H9 (cell line): ENCODE measurements around the gene NSMCE3. TPM values are rescaled to one million over a fixed set of nuclear protein-coding genes. Genes with fewer than 3 reads are reported as not detected.

Experiments
- DNase-seq: peaks from one replicate; pipeline ENCODE4 v3.0.0-alpha.2; 2017
- H2AFZ ChIP-seq: one replicate; pipeline ENCODE4 v1.6.1; 2013; ENCODE audit warnings: mild to moderate bottlenecking, low read length, control low read depth, moderate library complexity
- H2AK5ac ChIP-seq: 2 replicates; pipeline ENCODE4 v1.6.1; 2013; ENCODE audit warnings: low read length, control low read depth, mixed read lengths; ENCODE audit not compliant: insufficient read length
- H2BK120ac ChIP-seq: one replicate; pipeline ENCODE4 v1.6.1; 2013; ENCODE audit warnings: low read depth, mild to moderate bottlenecking, low read length, control low read depth, inconsistent platforms; ENCODE audit not compliant: poor library complexity, severe bottlenecking
- H2BK12ac ChIP-seq: 2 replicates; pipeline ENCODE4 v1.6.1; 2013; ENCODE audit warnings: low read length, control low read depth, mixed read lengths, low read depth; ENCODE audit not compliant: insufficient read length
- H2BK15ac ChIP-seq: 2 replicates; pipeline ENCODE4 v1.6.1; 2013; ENCODE audit warnings: low read depth, low read length, control low read depth
- H2BK20ac ChIP-seq: one replicate; pipeline ENCODE4 v1.6.1; 2013; ENCODE audit warnings: low read depth, mild to moderate bottlenecking, low read length, control low read depth, inconsistent platforms; ENCODE audit not compliant: poor library complexity, severe bottlenecking
- H2BK5ac ChIP-seq: 2 replicates; pipeline ENCODE4 v1.6.1; 2013; ENCODE audit warnings: low read length, control low read depth, mixed read lengths; ENCODE audit not compliant: insufficient read length
- H3K14ac ChIP-seq: 2 replicates; pipeline ENCODE4 v1.6.1; 2013; ENCODE audit warnings: low read length, control low read depth; ENCODE audit not compliant: insufficient read depth
- H3K18ac ChIP-seq: 2 replicates; pipeline ENCODE4 v1.6.1; 2013; ENCODE audit warnings: low read depth, mild to moderate bottlenecking, mixed read lengths, low read length, control low read depth; ENCODE audit not compliant: insufficient read length
- H3K23ac ChIP-seq: 2 replicates; pipeline ENCODE4 v1.6.1; 2013; ENCODE audit warnings: low read length, control low read depth, mixed read lengths, low read depth; ENCODE audit not compliant: insufficient read length
- H3K23me2 ChIP-seq: 2 replicates; pipeline ENCODE4 v1.6.1; 2013; ENCODE audit warnings: low read depth, mild to moderate bottlenecking, mixed read lengths, low read length, control low read depth; ENCODE audit not compliant: insufficient read length, poor library complexity, severe bottlenecking
- H3K27ac ChIP-seq: 2 replicates; pipeline ENCODE4 v1.5.1; 2013; ENCODE audit warnings: low read length, control low read depth, mixed read lengths, low read depth; ENCODE audit not compliant: insufficient read length
- H3K27me3 ChIP-seq: 2 replicates; pipeline ENCODE4 v1.6.1; 2013; ENCODE audit warnings: low read length, control low read depth, inconsistent platforms; ENCODE audit not compliant: insufficient read depth
- H3K4ac ChIP-seq: 2 replicates; pipeline ENCODE4 v1.6.1; 2013; ENCODE audit warnings: low read depth, mild to moderate bottlenecking, control low read depth, inconsistent platforms, low read length, moderate library complexity
- H3K4me1 ChIP-seq: 2 replicates; pipeline ENCODE4 v1.6.1; 2013; ENCODE audit warnings: low read length, control low read depth, inconsistent platforms; ENCODE audit not compliant: insufficient read depth
- H3K4me2 ChIP-seq: 2 replicates; pipeline ENCODE4 v1.6.1; 2013; ENCODE audit warnings: low read length, control low read depth, mixed read lengths; ENCODE audit not compliant: insufficient read length, insufficient read depth
- H3K56ac ChIP-seq: 2 replicates; pipeline ENCODE4 v1.6.1; 2013; ENCODE audit warnings: low read depth, mild to moderate bottlenecking, mixed read lengths, low read length, control low read depth; ENCODE audit not compliant: insufficient read length
- H3K79me1 ChIP-seq: 2 replicates; pipeline ENCODE4 v1.6.1; 2013; ENCODE audit warnings: low read depth, mild to moderate bottlenecking, moderate library complexity, low read length, control low read depth, inconsistent platforms; ENCODE audit not compliant: insufficient read depth, poor library complexity, severe bottlenecking
- H3K79me2 ChIP-seq: 2 replicates; pipeline ENCODE4 v1.6.1; 2013; ENCODE audit warnings: low read length, control low read depth, inconsistent platforms; ENCODE audit not compliant: insufficient read depth
- H3K9ac ChIP-seq: 2 replicates; pipeline ENCODE4 v1.6.1; 2013; ENCODE audit warnings: low read length, control low read depth, mixed read lengths; ENCODE audit not compliant: insufficient read length; ENCODE audit errors: extremely low read depth
- H3K9me3 ChIP-seq: one replicate; pipeline ENCODE4 v1.6.1; 2013; ENCODE audit warnings: low read depth, low read length, inconsistent platforms; ENCODE audit not compliant: control insufficient read depth
- H3T11ph ChIP-seq: one replicate; pipeline ENCODE4 v1.6.1; 2013; ENCODE audit warnings: mild to moderate bottlenecking, low read length, control low read depth, inconsistent platforms
- H4K20me1 ChIP-seq: one replicate; pipeline ENCODE4 v1.6.1; 2013; ENCODE audit not compliant: control insufficient read depth, insufficient read length, insufficient read depth
- H4K5ac ChIP-seq: 2 replicates; pipeline ENCODE4 v1.6.1; 2013; ENCODE audit warnings: low read depth, mild to moderate bottlenecking, mixed read lengths, low read length, control low read depth; ENCODE audit not compliant: insufficient read length
- H4K8ac ChIP-seq: replicated peaks from 2 replicates; pipeline ENCODE4 v1.6.1; 2013; ENCODE audit warnings: low read length, control low read depth, mixed read lengths, low read depth; ENCODE audit not compliant: insufficient read length
- H4K91ac ChIP-seq: 2 replicates; pipeline ENCODE4 v1.6.1; 2013; ENCODE audit warnings: low read depth, mild to moderate bottlenecking, moderate library complexity, mixed read lengths, low read length, control low read depth; ENCODE audit not compliant: insufficient read length
- H3K27ac Mint-ChIP-seq, 3 experiments: 2 replicates in 2 of 3; 3 replicates in 1 of 3; pipeline ENCODE4 v1.8.0; 2020 to 2021; ENCODE audit warnings: mixed read lengths in 3 of 3, mild to moderate bottlenecking in 1 of 3, moderate library complexity in 1 of 3
- H3K27me3 Mint-ChIP-seq: 2 replicates; pipeline ENCODE4 v1.8.0; 2021; ENCODE audit warnings: low read depth, mild to moderate bottlenecking, moderate library complexity, mixed read lengths
- H3K36me3 Mint-ChIP-seq, 3 experiments: 2 replicates in 2 of 3; 3 replicates in 1 of 3; pipeline ENCODE4 v1.8.0; 2020 to 2021; ENCODE audit warnings: low read depth in 3 of 3, mixed read lengths in 3 of 3; ENCODE audit not compliant: insufficient read depth in 1 of 3
- H3K4me1 Mint-ChIP-seq, 2 experiments: 2 replicates each; pipeline ENCODE4 v1.8.0; 2020; ENCODE audit warnings: mixed read lengths in 2 of 2
- H3K4me3 Mint-ChIP-seq, 2 experiments: 2 replicates in 1 of 2; 3 replicates in 1 of 2; pipeline ENCODE4 v1.8.0; 2020 to 2021; ENCODE audit warnings: mild to moderate bottlenecking in 2 of 2, mixed read lengths in 2 of 2, moderate library complexity in 1 of 2
- H3K9me3 Mint-ChIP-seq, 2 experiments: 2 replicates in 1 of 2; 3 replicates in 1 of 2; pipeline ENCODE4 v1.8.0; 2020; ENCODE audit warnings: mild to moderate bottlenecking in 2 of 2, mixed read lengths in 2 of 2, moderate library complexity in 1 of 2
- WGBS: extraction: QIAGEN DNeasy Blood & Tissue Kit; methylation state at CpG from one replicate; pipeline ENCODE4 v1.1.7; 2013; ENCODE audit warnings: missing lambda C conversion rate, low lambda C conversion rate, mixed read lengths; ENCODE audit not compliant: insufficient read length; ENCODE audit errors: extremely low coverage; 5-methylcytosine and 5-hydroxymethylcytosine counted together
- total RNA-seq: library from RNA; stranded (reverse); gene quantifications from 2 replicates; pipeline ENCODE4 v1.2.1, GENCODE V29; 2021
- TF ChIP-seq, protein P1 (sequence below): fragments of 200-600 bp; sonication (generic); conservative IDR thresholded peaks from 3 replicates; pipeline ENCODE4 v1.8.0; 2021; ENCODE audit warnings: antibody characterized with exemption, mild to moderate bottlenecking

Gene NSMCE3
- total RNA-seq, 1 experiment from 2014 or later: 6.9 TPM

DNA sequence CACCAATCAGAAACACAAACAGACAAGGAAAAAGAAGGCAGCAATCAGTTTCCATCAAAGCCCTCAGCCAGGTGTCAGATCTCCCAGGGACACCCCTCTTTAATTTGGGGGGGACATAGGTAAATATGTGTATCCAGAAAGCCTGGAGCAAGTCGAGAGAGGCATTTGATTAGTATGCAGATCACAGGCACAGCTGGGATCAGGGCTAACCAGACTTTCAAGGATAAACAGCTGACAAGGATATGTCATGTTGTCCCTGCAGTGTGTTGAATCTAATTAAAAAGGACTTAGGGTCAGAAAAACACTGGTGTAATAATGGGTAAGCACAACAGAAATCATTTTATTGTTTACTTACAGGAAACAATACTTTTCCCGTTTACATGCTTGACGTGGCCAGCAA is 30.2 kb downstream of the NSMCE3 start:
- no peak overlapping the region for H2AFZ ChIP-seq
- Mint-ChIP-seq H3K4me3 (no peak overlapping the region), H3K9me3 (peaks cover 4 to 7% of the 10 kb centered on the region in 2 experiments; a peak in 4 of 5 replicates), H3K4me1 (peaks cover 14 to 21% of the 10 kb centered on the region in 2 experiments), H3K27me3 (no peaks in the 10 kb centered on the region; the same call in 1 of the 2 replicates), H3K27ac (peak overlapping the region in 1 of 3 experiments; percentile 16; a peak in 1 of 7 replicates), H3K36me3 (peaks cover 2 to 4% (median 3%) of the 10 kb centered on the region in 3 experiments; a peak in 4 of 7 replicates)
- no peak overlapping the region for H3K18ac ChIP-seq
- no peak overlapping the region for H2AK5ac ChIP-seq
- H3K27me3 ChIP-seq: no peaks in the 10 kb centered on the region
- H3K27ac ChIP-seq: no peak overlapping the region
- no peaks in the 10 kb centered on the region for H3K23me2 ChIP-seq
- H4K20me1 ChIP-seq: no peaks in the 10 kb centered on the region
- H3K4me1 ChIP-seq: no peaks in the 10 kb centered on the region; the same call in 1 of the 2 replicates
- H3T11ph ChIP-seq: no peak overlapping the region
- no peak overlapping the region for H3K23ac ChIP-seq
- H3K79me1 ChIP-seq: no peaks in the 10 kb centered on the region
- no peak overlapping the region for H3K14ac ChIP-seq
- H2BK20ac ChIP-seq: no peak overlapping the region
- TF ChIP-seq, protein P1, sequence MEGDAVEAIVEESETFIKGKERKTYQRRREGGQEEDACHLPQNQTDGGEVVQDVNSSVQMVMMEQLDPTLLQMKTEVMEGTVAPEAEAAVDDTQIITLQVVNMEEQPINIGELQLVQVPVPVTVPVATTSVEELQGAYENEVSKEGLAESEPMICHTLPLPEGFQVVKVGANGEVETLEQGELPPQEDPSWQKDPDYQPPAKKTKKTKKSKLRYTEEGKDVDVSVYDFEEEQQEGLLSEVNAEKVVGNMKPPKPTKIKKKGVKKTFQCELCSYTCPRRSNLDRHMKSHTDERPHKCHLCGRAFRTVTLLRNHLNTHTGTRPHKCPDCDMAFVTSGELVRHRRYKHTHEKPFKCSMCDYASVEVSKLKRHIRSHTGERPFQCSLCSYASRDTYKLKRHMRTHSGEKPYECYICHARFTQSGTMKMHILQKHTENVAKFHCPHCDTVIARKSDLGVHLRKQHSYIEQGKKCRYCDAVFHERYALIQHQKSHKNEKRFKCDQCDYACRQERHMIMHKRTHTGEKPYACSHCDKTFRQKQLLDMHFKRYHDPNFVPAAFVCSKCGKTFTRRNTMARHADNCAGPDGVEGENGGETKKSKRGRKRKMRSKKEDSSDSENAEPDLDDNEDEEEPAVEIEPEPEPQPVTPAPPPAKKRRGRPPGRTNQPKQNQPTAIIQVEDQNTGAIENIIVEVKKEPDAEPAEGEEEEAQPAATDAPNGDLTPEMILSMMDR: no peak
- H2BK120ac ChIP-seq: no peak overlapping the region
- no peak overlapping the region for H2BK15ac ChIP-seq
- no peak overlapping the region for H3K56ac ChIP-seq
- no peak overlapping the region for H4K5ac ChIP-seq
- H4K91ac ChIP-seq: no peak overlapping the region
- H3K4me2 ChIP-seq: no peak overlapping the region
- no peaks in the 10 kb centered on the region for H3K79me2 ChIP-seq
- H3K4ac ChIP-seq: no peak overlapping the region
- no peak overlapping the region for H2BK5ac ChIP-seq
- no peak overlapping the region for H2BK12ac ChIP-seq
- H4K8ac ChIP-seq: no peak overlapping the region
- no peak for DNase-seq
- no peak overlapping the region for H3K9ac ChIP-seq
- no peaks in the 10 kb centered on the region for H3K9me3 ChIP-seq
- WGBS: no CpG with 5 or more reads among the region's 3 CpGs
